ENCODE data around the gene GBP7.

The GBP7 gene

GRCh38 chr1:89169166-89169565 lies 6.6 kb downstream of the GBP7 start:
- Histone ChIP-seq H3K18ac (ENCODE audit: low read length) (no peak overlapping the region), H3K56ac (ENCODE audit: low read length) (no peak overlapping the region), H3K79me2 (ENCODE audit: control insufficient read depth, insufficient read depth, low read length) (no peaks in the 10 kb centered on the region), H2BK5ac (ENCODE audit: low read length) (no peak overlapping the region), H3K23ac (ENCODE audit: low read length) (no peak overlapping the region), H2BK120ac (ENCODE audit: low read depth, low read length) (no peak overlapping the region), H4K5ac (ENCODE audit: low read length) (no peak overlapping the region), H3K27me3 (ENCODE audit: insufficient read depth, low read length, poor library complexity) (no peaks in the 10 kb centered on the region), H2AK5ac (ENCODE audit: low read length) (no peak overlapping the region), H3K4ac (ENCODE audit: low read depth, low read length) (no peak overlapping the region), H2BK15ac (replicated peaks; ENCODE audit: low read depth) (no peak overlapping the region), H4K8ac (ENCODE audit: low read depth, low read length) (no peak overlapping the region), H3K79me1 (ENCODE audit: low read length) (no peaks in the 10 kb centered on the region), H3K36me3 (ENCODE audit: control insufficient read depth, insufficient read depth, low read length) (no peaks in the 10 kb centered on the region), H3K27ac (ENCODE audit: low read depth, low read length) (no peak overlapping the region), H3K4me1 (ENCODE audit: control insufficient read depth, low read depth, low read length) (no peaks in the 10 kb centered on the region), H3K4me3 (ENCODE audit: low read length) (no peak overlapping the region), H3K4me2 (ENCODE audit: low read length) (no peak overlapping the region), H3K9ac (ENCODE audit: low read length) (no peak overlapping the region)
- no peak for DNase-seq
- no CpG with 5 or more reads among the region's 2 CpGs for WGBS (ENCODE audit: extremely low coverage, insufficient coverage, low lambda C conversion rate)

GRCh38 chr1:89167590-89168230 lies 8.1 kb downstream of the GBP7 start:
- Histone ChIP-seq H3K4ac (ENCODE audit: low read depth, low read length) (no peak overlapping the region), H3K18ac (ENCODE audit: low read length) (no peak overlapping the region), H4K5ac (ENCODE audit: low read length) (no peak overlapping the region), H2BK120ac (ENCODE audit: low read depth, low read length) (no peak overlapping the region), H3K79me2 (ENCODE audit: control insufficient read depth, insufficient read depth, low read length) (no peaks in the 10 kb centered on the region), H2BK5ac (ENCODE audit: low read length) (no peak overlapping the region), H3K4me3 (ENCODE audit: low read length) (no peak overlapping the region), H3K79me1 (ENCODE audit: low read length) (no peaks in the 10 kb centered on the region), H3K9ac (ENCODE audit: low read length) (no peak overlapping the region), H3K27me3 (ENCODE audit: insufficient read depth, low read length, poor library complexity) (no peaks in the 10 kb centered on the region), H3K56ac (ENCODE audit: low read length) (no peak overlapping the region), H3K4me2 (ENCODE audit: low read length) (no peak overlapping the region), H3K4me1 (ENCODE audit: control insufficient read depth, low read depth, low read length) (no peaks in the 10 kb centered on the region), H3K27ac (ENCODE audit: low read depth, low read length) (no peak overlapping the region), H4K8ac (ENCODE audit: low read depth, low read length) (no peak overlapping the region), H3K23ac (ENCODE audit: low read length) (no peak overlapping the region), H2BK15ac (replicated peaks; ENCODE audit: low read depth) (no peak overlapping the region), H2AK5ac (ENCODE audit: low read length) (no peak overlapping the region), H3K36me3 (ENCODE audit: control insufficient read depth, insufficient read depth, low read length) (no peaks in the 10 kb centered on the region)
- no peak for DNase-seq
- WGBS (ENCODE audit: extremely low coverage, insufficient coverage, low lambda C conversion rate) = no CpG with 5 or more reads among the region's 2 CpGs

GRCh38 chr1:89166705-89167104 lies 9.1 kb downstream of the GBP7 start:
- no peak overlapping the region for H2BK120ac ChIP-seq (ENCODE audit: low read depth, low read length)
- H3K9ac ChIP-seq (ENCODE audit: low read length) = no peak overlapping the region
- no peak overlapping the region for H3K23ac ChIP-seq (ENCODE audit: low read length)
- H3K4me2 ChIP-seq (ENCODE audit: low read length) = no peak overlapping the region
- no peak overlapping the region for H2BK5ac ChIP-seq (ENCODE audit: low read length)
- H4K8ac ChIP-seq (ENCODE audit: low read depth, low read length) = no peak overlapping the region
- H3K27me3 ChIP-seq (ENCODE audit: insufficient read depth, low read length, poor library complexity) = no peaks in the 10 kb centered on the region
- H3K18ac ChIP-seq (ENCODE audit: low read length) = no peak overlapping the region
- H3K79me1 ChIP-seq (ENCODE audit: low read length) = no peaks in the 10 kb centered on the region
- H3K4ac ChIP-seq (ENCODE audit: low read depth, low read length) = no peak overlapping the region
- H3K36me3 ChIP-seq (ENCODE audit: control insufficient read depth, insufficient read depth, low read length) = no peaks in the 10 kb centered on the region
- WGBS (ENCODE audit: extremely low coverage, insufficient coverage, low lambda C conversion rate) = no CpG with 5 or more reads among the region's 1 CpG
- no peaks in the 10 kb centered on the region for H3K4me1 ChIP-seq (ENCODE audit: control insufficient read depth, low read depth, low read length)
- no peak overlapping the region for H3K27ac ChIP-seq (ENCODE audit: low read depth, low read length)
- H4K5ac ChIP-seq (ENCODE audit: low read length) = no peak overlapping the region
- DNase-seq = no peak
- H2BK15ac ChIP-seq (replicated peaks; ENCODE audit: low read depth) = no peak overlapping the region
- H3K4me3 ChIP-seq (ENCODE audit: low read length) = no peak overlapping the region
- no peaks in the 10 kb centered on the region for H3K79me2 ChIP-seq (ENCODE audit: control insufficient read depth, insufficient read depth, low read length)
- H2AK5ac ChIP-seq (ENCODE audit: low read length) = no peak overlapping the region
- no peak overlapping the region for H3K56ac ChIP-seq (ENCODE audit: low read length)

- H3K36me3 ChIP-seq (ENCODE audit: control insufficient read depth, insufficient read depth, low read length) = no peaks in the 10 kb centered on the region
- no peak for DNase-seq
- no peak overlapping the region for H2BK120ac ChIP-seq (ENCODE audit: low read depth, low read length)
- H2BK15ac ChIP-seq (replicated peaks; ENCODE audit: low read depth) = no peak overlapping the region
- H3K27ac ChIP-seq (ENCODE audit: low read depth, low read length) = no peak overlapping the region
- H3K18ac ChIP-seq (ENCODE audit: low read length) = no peak overlapping the region
- H3K4me3 ChIP-seq (ENCODE audit: low read length) = no peak overlapping the region
- no peaks in the 10 kb centered on the region for H3K79me2 ChIP-seq (ENCODE audit: control insufficient read depth, insufficient read depth, low read length)
- no peak overlapping the region for H2AK5ac ChIP-seq (ENCODE audit: low read length)
- H3K4ac ChIP-seq (ENCODE audit: low read depth, low read length) = no peak overlapping the region
- no peaks in the 10 kb centered on the region for H3K79me1 ChIP-seq (ENCODE audit: low read length)
- WGBS (ENCODE audit: extremely low coverage, insufficient coverage, low lambda C conversion rate) = no CpG with 5 or more reads among the region's 5 CpGs
- H4K8ac ChIP-seq (ENCODE audit: low read depth, low read length) = no peak overlapping the region
- H3K56ac ChIP-seq (ENCODE audit: low read length) = no peak overlapping the region
- no peak overlapping the region for H3K4me2 ChIP-seq (ENCODE audit: low read length)
- no peaks in the 10 kb centered on the region for H3K4me1 ChIP-seq (ENCODE audit: control insufficient read depth, low read depth, low read length)
- no peak overlapping the region for H2BK5ac ChIP-seq (ENCODE audit: low read length)
- no peak overlapping the region for H3K9ac ChIP-seq (ENCODE audit: low read length)
- H3K27me3 ChIP-seq (ENCODE audit: insufficient read depth, low read length, poor library complexity) = no peaks in the 10 kb centered on the region
- H4K5ac ChIP-seq (ENCODE audit: low read length) = no peak overlapping the region
- no peak overlapping the region for H3K23ac ChIP-seq (ENCODE audit: low read length)
Measured at GRCh38 chr1:89165811-89166210, 10.0 kb downstream of the GBP7 start.

GRCh38 chr1:89151047-89151446 lies 24.8 kb downstream of the GBP7 start:
- no peak overlapping the region for H2BK5ac ChIP-seq (ENCODE audit: low read length)
- WGBS (ENCODE audit: extremely low coverage, insufficient coverage, low lambda C conversion rate) = no CpG with 5 or more reads among the region's 1 CpG
- no peak overlapping the region for H4K5ac ChIP-seq (ENCODE audit: low read length)
- no peak overlapping the region for H3K9ac ChIP-seq (ENCODE audit: low read length)
- DNase-seq = no peak
- H2BK120ac ChIP-seq (ENCODE audit: low read depth, low read length) = no peak overlapping the region
- H3K4me1 ChIP-seq (ENCODE audit: control insufficient read depth, low read depth, low read length) = no peaks in the 10 kb centered on the region
- no peak overlapping the region for H3K4me3 ChIP-seq (ENCODE audit: low read length)
- H3K23ac ChIP-seq (ENCODE audit: low read length) = no peak overlapping the region
- H3K4me2 ChIP-seq (ENCODE audit: low read length) = no peak overlapping the region
- H2AK5ac ChIP-seq (ENCODE audit: low read length) = no peak overlapping the region
- H3K4ac ChIP-seq (ENCODE audit: low read depth, low read length) = no peak overlapping the region
- H3K27ac ChIP-seq (ENCODE audit: low read depth, low read length) = no peak overlapping the region
- H2BK15ac ChIP-seq (replicated peaks; ENCODE audit: low read depth) = no peak overlapping the region
- no peak overlapping the region for H3K18ac ChIP-seq (ENCODE audit: low read length)
- H3K27me3 ChIP-seq (ENCODE audit: insufficient read depth, low read length, poor library complexity) = no peaks in the 10 kb centered on the region
- no peaks in the 10 kb centered on the region for H3K79me2 ChIP-seq (ENCODE audit: control insufficient read depth, insufficient read depth, low read length)
- no peak overlapping the region for H4K8ac ChIP-seq (ENCODE audit: low read depth, low read length)
- H3K79me1 ChIP-seq (ENCODE audit: low read length) = no peaks in the 10 kb centered on the region
- no peak overlapping the region for H3K56ac ChIP-seq (ENCODE audit: low read length)
- no peaks in the 10 kb centered on the region for H3K36me3 ChIP-seq (ENCODE audit: control insufficient read depth, insufficient read depth, low read length)

GRCh38 chr1:89149976-89150375 lies 25.8 kb downstream of the GBP7 start:
- Histone ChIP-seq H3K4me1 (ENCODE audit: control insufficient read depth, low read depth, low read length) (no peaks in the 10 kb centered on the region), H3K36me3 (ENCODE audit: control insufficient read depth, insufficient read depth, low read length) (no peaks in the 10 kb centered on the region), H3K79me2 (ENCODE audit: control insufficient read depth, insufficient read depth, low read length) (no peaks in the 10 kb centered on the region), H3K4ac (ENCODE audit: low read depth, low read length) (no peak overlapping the region), H3K27ac (ENCODE audit: low read depth, low read length) (no peak overlapping the region), H3K9ac (ENCODE audit: low read length) (no peak overlapping the region), H2BK120ac (ENCODE audit: low read depth, low read length) (no peak overlapping the region), H3K56ac (ENCODE audit: low read length) (no peak overlapping the region), H3K4me2 (ENCODE audit: low read length) (no peak overlapping the region), H3K4me3 (ENCODE audit: low read length) (no peak overlapping the region), H3K18ac (ENCODE audit: low read length) (no peak overlapping the region), H4K8ac (ENCODE audit: low read depth, low read length) (no peak overlapping the region), H2AK5ac (ENCODE audit: low read length) (no peak overlapping the region), H2BK5ac (ENCODE audit: low read length) (no peak overlapping the region), H3K79me1 (ENCODE audit: low read length) (no peaks in the 10 kb centered on the region), H2BK15ac (replicated peaks; ENCODE audit: low read depth) (no peak overlapping the region), H3K27me3 (ENCODE audit: insufficient read depth, low read length, poor library complexity) (no peaks in the 10 kb centered on the region), H4K5ac (ENCODE audit: low read length) (no peak overlapping the region), H3K23ac (ENCODE audit: low read length) (no peak overlapping the region)
- DNase-seq = no peak
- no CpG with 5 or more reads among the region's 3 CpGs for WGBS (ENCODE audit: extremely low coverage, insufficient coverage, low lambda C conversion rate)

Measured in mesendoderm (in vitro differentiated cells).